Uterus (tissue), 2 donors: ENCODE data around the gene BST1.

Experiments
- POLR2A ChIP-seq, 2 donors: fragments of 450-650 bp; IDR thresholded peaks; one replicate each; pipeline ENCODE4 v1.6.1; 2016; ENCODE audit warnings: antibody characterized with exemption in 2 of 2, mild to moderate bottlenecking in 1 of 2, moderate library complexity in 1 of 2
- TF ChIP-seq, protein P1 (sequence below), 4 experiments: fragments of 200-600 bp in 2 of 4; fragments of 450-650 bp in 2 of 4; sonication (generic) in 2 of 4; IDR thresholded peaks; one replicate each; pipeline ENCODE4 v1.5.1; 2016 to 2019; ENCODE audit warnings: antibody characterized with exemption in 4 of 4, mild to moderate bottlenecking in 2 of 4, moderate library complexity in 1 of 4

GRCh38 chr4:15674046-15674445 lies 28.8 kb upstream of the BST1 start:
- TF ChIP-seq, protein P1, sequence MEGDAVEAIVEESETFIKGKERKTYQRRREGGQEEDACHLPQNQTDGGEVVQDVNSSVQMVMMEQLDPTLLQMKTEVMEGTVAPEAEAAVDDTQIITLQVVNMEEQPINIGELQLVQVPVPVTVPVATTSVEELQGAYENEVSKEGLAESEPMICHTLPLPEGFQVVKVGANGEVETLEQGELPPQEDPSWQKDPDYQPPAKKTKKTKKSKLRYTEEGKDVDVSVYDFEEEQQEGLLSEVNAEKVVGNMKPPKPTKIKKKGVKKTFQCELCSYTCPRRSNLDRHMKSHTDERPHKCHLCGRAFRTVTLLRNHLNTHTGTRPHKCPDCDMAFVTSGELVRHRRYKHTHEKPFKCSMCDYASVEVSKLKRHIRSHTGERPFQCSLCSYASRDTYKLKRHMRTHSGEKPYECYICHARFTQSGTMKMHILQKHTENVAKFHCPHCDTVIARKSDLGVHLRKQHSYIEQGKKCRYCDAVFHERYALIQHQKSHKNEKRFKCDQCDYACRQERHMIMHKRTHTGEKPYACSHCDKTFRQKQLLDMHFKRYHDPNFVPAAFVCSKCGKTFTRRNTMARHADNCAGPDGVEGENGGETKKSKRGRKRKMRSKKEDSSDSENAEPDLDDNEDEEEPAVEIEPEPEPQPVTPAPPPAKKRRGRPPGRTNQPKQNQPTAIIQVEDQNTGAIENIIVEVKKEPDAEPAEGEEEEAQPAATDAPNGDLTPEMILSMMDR (IDR thresholded peaks at IDR 0.05) = no peak
- no peak for TF ChIP-seq POLR2A (IDR thresholded peaks at IDR 0.05)
